ENCODE results near the gene QPCT.

DNA sequence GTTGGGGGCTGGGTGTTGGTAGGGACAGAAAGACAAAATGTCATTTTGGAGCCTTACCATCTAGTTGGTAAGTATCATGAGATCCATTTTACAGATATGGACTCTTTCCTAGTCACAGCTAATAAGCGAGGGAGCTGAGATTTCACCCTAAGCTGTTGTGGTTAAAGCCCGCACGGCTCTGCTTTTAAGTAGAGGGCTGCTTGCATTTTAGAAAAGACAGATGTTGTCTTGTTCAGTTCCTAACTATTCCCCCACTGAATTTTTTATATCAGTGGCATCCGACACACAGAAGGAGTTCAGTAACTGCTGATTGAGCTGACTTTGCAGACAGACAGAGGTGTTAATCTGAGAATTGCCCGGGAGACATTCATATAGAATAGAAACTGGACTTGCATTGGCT lies 3.7 kb downstream of the QPCT start:
- TF ChIP-seq EZH2 (IDR thresholded peaks at IDR 0.05; ENCODE audit: insufficient read depth, poor library complexity, severe bottlenecking) (no peak), EZH2phosphoT487 (IDR thresholded peaks at IDR 0.05; ENCODE audit: insufficient read depth, low read depth) (no peak)

Data from GM23248 (cell line).